Glomerular visceral epithelial cell (primary cell): ENCODE data around the gene CEP250.
A peak's percentile ranks its signal among the peaks of the same experiment; 100 is the strongest.
"Not testable (repeated sequence)": the region's sequence is repeated elsewhere in the genome, so short reads cannot be mapped to it uniquely, and the experiment has no call there.

ENCODE experiments used
- DNase-seq: peaks from one replicate; pipeline ENCODE4 v3.0.0-alpha.2; 2016; ENCODE audit errors: extremely low spot score

CEP250 gene

GRCh38 chr20:35492352-35492751 is 37.0 kb downstream of the CEP250 start:
- no peak for DNase-seq

- DNase-seq: no peak
These were observed 41.1 kb downstream of the CEP250 start for GRCh38 chr20:35496481-35496880.

GRCh38 chr20:35497320-35497719 is 41.9 kb downstream of the CEP250 start:
- no peak for DNase-seq

- DNase-seq: no peak
These were observed 42.4 kb downstream of the CEP250 start for GRCh38 chr20:35497780-35498189.

GRCh38 chr20:35499271-35499670 is 43.9 kb downstream of the CEP250 start:
- no peak for DNase-seq

GRCh38 chr20:35502352-35502751 is 47.0 kb downstream of the CEP250 start:
- DNase-seq: no peak

GRCh38 chr20:35503281-35503680 is 47.9 kb downstream of the CEP250 start:
- no peak for DNase-seq

GRCh38 chr20:35503841-35504561 is 48.6 kb downstream of the CEP250 start:
- no peak for DNase-seq

- DNase-seq: no peak
These were observed 49.4 kb downstream of the CEP250 start for GRCh38 chr20:35504751-35505150.

GRCh38 chr20:35506179-35506578 is 50.8 kb downstream of the CEP250 start:
- no peak for DNase-seq

- DNase-seq: no peak
These were observed 51.7 kb downstream of the CEP250 start for GRCh38 chr20:35506872-35507638.

GRCh38 chr20:35508493-35509218 is 53.3 kb downstream of the CEP250 start:
- DNase-seq: no peak

GRCh38 chr20:35510951-35511735 is 55.7 kb downstream of the CEP250 start:
- no peak for DNase-seq

GRCh38 chr20:35511814-35512420 is 56.5 kb downstream of the CEP250 start:
- peak; percentile 51 for DNase-seq

- no peak for DNase-seq
These were observed 59.1 kb downstream of the CEP250 start for GRCh38 chr20:35514371-35514932.

GRCh38 chr20:35515341-35515740 is 59.9 kb downstream of the CEP250 start:
- no peak for DNase-seq

- DNase-seq: peak; percentile 88
These were observed 60.7 kb downstream of the CEP250 start for GRCh38 chr20:35515949-35516645.

GRCh38 chr20:35517125-35517524 is 61.7 kb downstream of the CEP250 start:
- DNase-seq: no peak

GRCh38 chr20:35517767-35518166 is 62.4 kb downstream of the CEP250 start:
- not testable (repeated sequence) for DNase-seq

- no peak for DNase-seq
These were observed 63.6 kb downstream of the CEP250 start for GRCh38 chr20:35518955-35519354.
